Type B pancreatic cell (in vitro differentiated cells): Measurements from ENCODE around the gene ZNF835. TPM values are rescaled to one million over a fixed set of nuclear protein-coding genes. Genes with fewer than 3 reads are reported as not detected.
"Not testable (repeated sequence)": the region's sequence is repeated elsewhere in the genome, so short reads cannot be mapped to it uniquely, and the experiment has no call there.

ENCODE experiments used
- DNase-seq: peaks from one replicate; pipeline ENCODE4 v3.0.0; 2021; ENCODE audit warnings: mixed read lengths; ENCODE audit not compliant: unreplicated experiment; ENCODE audit errors: extremely low spot score
- H3K27ac Mint-ChIP-seq: 2 replicates; pipeline ENCODE4 v1.8.0; 2021; ENCODE audit warnings: mild to moderate bottlenecking, mixed read lengths
- H3K27me3 Mint-ChIP-seq: 2 replicates; pipeline ENCODE4 v1.8.0; 2021; ENCODE audit warnings: mixed read lengths
- H3K36me3 Mint-ChIP-seq: 2 replicates; pipeline ENCODE4 v1.8.0; 2021; ENCODE audit warnings: mixed read lengths
- H3K4me1 Mint-ChIP-seq: one replicate; pipeline ENCODE4 v1.8.0; 2021; ENCODE audit warnings: mixed read lengths; ENCODE audit not compliant: unreplicated experiment
- H3K4me3 Mint-ChIP-seq: 2 replicates; pipeline ENCODE4 v1.8.0; 2021; ENCODE audit warnings: mild to moderate bottlenecking, mixed read lengths
- H3K9me3 Mint-ChIP-seq: 2 replicates; pipeline ENCODE4 v1.8.0; 2021; ENCODE audit warnings: mixed read lengths
- CTCF ChIP-seq: fragments of 200-600 bp; sonication (generic); conservative IDR thresholded peaks from 2 replicates; pipeline ENCODE4 v1.5.0; 2021; ENCODE audit warnings: antibody characterized with exemption, mild to moderate bottlenecking
- total RNA-seq: library from RNA; stranded (reverse); gene quantifications from 2 replicates; pipeline ENCODE4 v1.2.1, GENCODE V29; 2021; ENCODE audit warnings: low replicate concordance

The ZNF835 gene
- total RNA-seq, 1 donor from 2014 or later, result 0.12 TPM

DNA sequence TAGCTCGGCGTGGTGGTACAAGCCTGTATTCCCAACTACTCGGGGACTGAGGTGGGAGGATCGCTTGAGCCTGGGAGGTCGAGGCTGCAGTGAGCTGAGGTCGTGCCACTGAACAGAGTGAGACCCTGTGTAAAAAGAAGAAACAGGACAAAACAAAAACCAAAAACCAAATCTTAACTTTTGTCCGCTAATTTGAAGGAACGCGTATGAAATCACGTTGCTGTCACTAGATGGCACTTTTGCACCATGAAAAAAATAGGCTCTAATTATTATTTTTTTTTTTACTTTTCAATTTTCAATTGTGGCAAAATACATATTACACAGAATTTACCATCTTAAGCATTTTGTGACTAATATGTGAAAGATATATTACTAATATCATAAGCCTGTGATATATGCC is 17.6 kb upstream of the ZNF835 start:
- H3K9me3 Mint-ChIP-seq, result peaks cover 26% of the 10 kb centered on the region
- no peak for DNase-seq
- H3K27me3 Mint-ChIP-seq, result no peaks in the 10 kb centered on the region

DNA sequence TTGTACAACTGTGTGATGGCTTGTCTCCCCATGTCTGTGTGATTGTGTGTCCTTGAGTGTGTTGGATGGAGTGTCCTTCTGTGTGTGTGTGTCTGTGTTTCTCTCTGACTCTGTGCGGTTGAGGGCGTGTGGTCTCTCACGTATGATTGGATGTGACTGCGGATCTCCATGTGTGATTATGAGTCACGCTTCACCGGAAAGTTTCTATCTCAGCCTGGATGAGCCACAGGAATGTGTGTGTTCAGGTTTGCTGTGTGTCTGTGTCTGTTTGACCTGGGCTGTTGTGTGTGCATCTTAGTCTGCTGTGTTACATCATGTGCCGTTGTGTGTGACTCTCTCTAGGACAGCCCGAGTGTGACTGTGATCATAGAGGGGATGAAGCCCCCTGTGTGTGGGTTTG is 15.5 kb upstream of the ZNF835 start:
- no peak for DNase-seq
- no peaks in the 10 kb centered on the region for H3K4me1 Mint-ChIP-seq
- H3K4me3 Mint-ChIP-seq, result no peak overlapping the region
- no peak overlapping the region for H3K27ac Mint-ChIP-seq
- H3K27me3 Mint-ChIP-seq, result no peaks in the 10 kb centered on the region
- peaks cover 12% of the 10 kb centered on the region for H3K9me3 Mint-ChIP-seq
- no peaks in the 10 kb centered on the region for H3K36me3 Mint-ChIP-seq
- TF ChIP-seq CTCF, result no peak

More for the DNA sequence above, 17.6 kb upstream of the ZNF835 start:
- Mint-ChIP-seq H3K4me1 (no peaks in the 10 kb centered on the region), H3K27ac (no peak overlapping the region), H3K36me3 (no peaks in the 10 kb centered on the region), H3K4me3 (no peak overlapping the region)
- no peak for TF ChIP-seq CTCF

GRCh38 chr19:56683116-56683515 is 11.6 kb upstream of the ZNF835 start:
- Mint-ChIP-seq H3K27me3 (no peaks in the 10 kb centered on the region), H3K4me1 (no peaks in the 10 kb centered on the region), H3K27ac (no peak overlapping the region), H3K4me3 (no peak overlapping the region), H3K36me3 (no peaks in the 10 kb centered on the region), H3K9me3 (peaks cover 11% of the 10 kb centered on the region)
- TF ChIP-seq CTCF, result no peak
- DNase-seq, result no peak

- Mint-ChIP-seq H3K4me3 (no peak overlapping the region), H3K9me3 (peaks cover 7% of the 10 kb centered on the region), H3K4me1 (no peaks in the 10 kb centered on the region), H3K27ac (no peak overlapping the region), H3K36me3 (no peaks in the 10 kb centered on the region), H3K27me3 (no peaks in the 10 kb centered on the region)
- no peak for TF ChIP-seq CTCF
- no peak for DNase-seq
Measured at GRCh38 chr19:56681702-56682101, 10.1 kb upstream of the ZNF835 start.

GRCh38 chr19:56678205-56678604 is 6.6 kb upstream of the ZNF835 start:
- no peaks in the 10 kb centered on the region for H3K36me3 Mint-ChIP-seq
- no peak for DNase-seq
- no peaks in the 10 kb centered on the region for H3K27me3 Mint-ChIP-seq
- H3K4me1 Mint-ChIP-seq, result no peaks in the 10 kb centered on the region
- no peak overlapping the region for H3K4me3 Mint-ChIP-seq
- H3K9me3 Mint-ChIP-seq, result peaks cover 7% of the 10 kb centered on the region
- TF ChIP-seq CTCF, result no peak
- H3K27ac Mint-ChIP-seq, result no peak overlapping the region

DNA sequence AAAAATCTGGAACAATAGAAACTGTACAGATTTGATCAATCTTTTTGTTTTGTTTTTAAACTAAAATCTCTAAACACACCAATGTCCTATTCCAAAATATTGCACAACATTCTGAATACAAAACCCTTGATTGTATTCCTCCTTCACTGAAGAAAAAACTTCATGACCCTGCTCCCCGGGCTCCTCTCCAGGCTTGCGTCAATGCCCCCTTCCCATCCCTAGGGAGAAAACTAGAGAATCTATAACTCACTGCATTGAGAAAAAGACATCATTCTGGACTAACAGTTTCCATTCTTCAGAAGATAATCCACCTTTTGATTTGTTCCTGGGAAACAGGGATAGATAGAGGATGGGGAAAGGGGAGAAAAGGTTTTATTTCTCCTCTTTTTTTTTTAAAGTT is 1.1 kb upstream of the ZNF835 start:
- H3K9me3 Mint-ChIP-seq, H3K4me1 Mint-ChIP-seq, H3K36me3 Mint-ChIP-seq, H3K4me3 Mint-ChIP-seq, DNase-seq, H3K27me3 Mint-ChIP-seq, H3K27ac Mint-ChIP-seq: not testable (repeated sequence)
